Measurements from ENCODE around the gene ZDBF2. TPM values are rescaled to one million over a fixed set of nuclear protein-coding genes. Genes with fewer than 3 reads are reported as not detected.

Gene ZDBF2
- total RNA-seq, 1 experiment from 2014 or later, result 31.8 TPM

DNA sequence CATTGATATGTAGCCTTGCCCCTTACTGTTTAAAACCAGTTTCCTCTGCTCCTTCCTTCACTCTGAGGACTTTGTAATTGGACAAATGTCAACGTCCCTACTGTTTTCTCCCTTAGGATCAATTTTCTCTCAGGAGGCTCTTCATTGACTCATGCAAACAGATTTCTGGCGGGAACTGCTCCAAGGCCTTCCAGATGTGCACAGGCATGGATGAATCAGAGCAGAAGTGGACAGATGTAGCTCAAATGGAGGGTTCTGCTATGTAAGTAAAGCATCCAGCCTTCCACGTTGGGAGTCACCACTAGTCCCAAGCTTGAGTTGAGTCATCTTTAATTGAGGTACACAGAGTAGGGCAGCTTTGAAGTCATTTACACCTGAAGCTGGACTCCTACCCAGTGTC is 34.1 kb upstream of the ZDBF2 start:
- H2AFZ ChIP-seq (ENCODE audit: low read length), result no peak overlapping the region
- Mint-ChIP-seq H3K27ac (0 out of 7 replicates have a peak overlapping the region, but pooled peaks of 1 of the 3 experiments have one; percentile 9), H3K36me3 (ENCODE audit: insufficient read depth in 1 of 3, low read depth in 3 of 3) (peaks cover 0 to 23% (median 2%) of the 10 kb centered on the region in 3 experiments; a peak in 2 of 7 replicates), H3K4me3 (no peak overlapping the region), H3K27me3 (ENCODE audit: low read depth) (0 out of 2 replicates have a peak, but pooled peaks cover 2% of the 10 kb centered on the region), H3K9me3 (peaks cover 22 to 28% of the 10 kb centered on the region in 2 experiments), H3K4me1 (peaks cover 0 to 7% of the 10 kb centered on the region in 2 experiments; a peak in 1 of 4 replicates)
- no peaks in the 10 kb centered on the region for H3K4me1 ChIP-seq (ENCODE audit: insufficient read depth, low read length)
- H2BK12ac ChIP-seq (ENCODE audit: insufficient read length, low read depth, low read length), result no peak overlapping the region
- H3K14ac ChIP-seq (ENCODE audit: insufficient read depth, low read length), result no peak overlapping the region
- no peak for DNase-seq
- WGBS (ENCODE audit: extremely low coverage, insufficient read length, low lambda C conversion rate), result no CpG with 5 or more reads among the region's 3 CpGs
- no peaks in the 10 kb centered on the region for H3K27me3 ChIP-seq (ENCODE audit: insufficient read depth, low read length)
- H3K18ac ChIP-seq (ENCODE audit: insufficient read length, low read depth, low read length), result no peak overlapping the region
- H3K4me2 ChIP-seq (ENCODE audit: insufficient read depth, insufficient read length, low read length), result no peak overlapping the region
- no peaks in the 10 kb centered on the region for H3K9me3 ChIP-seq (ENCODE audit: control insufficient read depth, low read depth, low read length)
- H3K23me2 ChIP-seq (ENCODE audit: insufficient read length, low read depth, low read length, poor library complexity, severe bottlenecking), result no peaks in the 10 kb centered on the region
- no peaks in the 10 kb centered on the region for H3K79me1 ChIP-seq (ENCODE audit: insufficient read depth, low read depth, low read length, poor library complexity, severe bottlenecking)
- H3K9ac ChIP-seq (ENCODE audit: extremely low read depth, insufficient read length, low read length), result no peak overlapping the region
- no peaks in the 10 kb centered on the region for H4K20me1 ChIP-seq (ENCODE audit: control insufficient read depth, insufficient read depth, insufficient read length)
- no peak overlapping the region for H3K27ac ChIP-seq (ENCODE audit: insufficient read length, low read depth, low read length)
- no peak overlapping the region for H3K56ac ChIP-seq (ENCODE audit: insufficient read length, low read depth, low read length)
- no peak overlapping the region for H4K91ac ChIP-seq (ENCODE audit: insufficient read length, low read depth, low read length)
- no peak overlapping the region for H4K8ac ChIP-seq (replicated peaks; ENCODE audit: insufficient read length, low read depth, low read length)
- H2BK120ac ChIP-seq (ENCODE audit: low read depth, low read length, poor library complexity, severe bottlenecking), result no peak overlapping the region
- no peak overlapping the region for H3T11ph ChIP-seq (ENCODE audit: low read length)
- TF ChIP-seq, protein P1, sequence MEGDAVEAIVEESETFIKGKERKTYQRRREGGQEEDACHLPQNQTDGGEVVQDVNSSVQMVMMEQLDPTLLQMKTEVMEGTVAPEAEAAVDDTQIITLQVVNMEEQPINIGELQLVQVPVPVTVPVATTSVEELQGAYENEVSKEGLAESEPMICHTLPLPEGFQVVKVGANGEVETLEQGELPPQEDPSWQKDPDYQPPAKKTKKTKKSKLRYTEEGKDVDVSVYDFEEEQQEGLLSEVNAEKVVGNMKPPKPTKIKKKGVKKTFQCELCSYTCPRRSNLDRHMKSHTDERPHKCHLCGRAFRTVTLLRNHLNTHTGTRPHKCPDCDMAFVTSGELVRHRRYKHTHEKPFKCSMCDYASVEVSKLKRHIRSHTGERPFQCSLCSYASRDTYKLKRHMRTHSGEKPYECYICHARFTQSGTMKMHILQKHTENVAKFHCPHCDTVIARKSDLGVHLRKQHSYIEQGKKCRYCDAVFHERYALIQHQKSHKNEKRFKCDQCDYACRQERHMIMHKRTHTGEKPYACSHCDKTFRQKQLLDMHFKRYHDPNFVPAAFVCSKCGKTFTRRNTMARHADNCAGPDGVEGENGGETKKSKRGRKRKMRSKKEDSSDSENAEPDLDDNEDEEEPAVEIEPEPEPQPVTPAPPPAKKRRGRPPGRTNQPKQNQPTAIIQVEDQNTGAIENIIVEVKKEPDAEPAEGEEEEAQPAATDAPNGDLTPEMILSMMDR (conservative IDR thresholded peaks at IDR 0.05), result no peak
- no peak overlapping the region for H4K5ac ChIP-seq (ENCODE audit: insufficient read length, low read depth, low read length)
- H2BK20ac ChIP-seq (ENCODE audit: low read depth, low read length, poor library complexity, severe bottlenecking), result no peak overlapping the region
- no peak overlapping the region for H2BK15ac ChIP-seq (ENCODE audit: low read depth, low read length)
- H2BK5ac ChIP-seq (ENCODE audit: insufficient read length, low read length), result no peak overlapping the region
- no peaks in the 10 kb centered on the region for H3K79me2 ChIP-seq (ENCODE audit: insufficient read depth, low read length)
- H2AK5ac ChIP-seq (ENCODE audit: insufficient read length, low read length), result no peak overlapping the region
- no peak overlapping the region for H3K23ac ChIP-seq (ENCODE audit: insufficient read length, low read depth, low read length)
- H3K4ac ChIP-seq (ENCODE audit: low read depth, low read length), result no peak overlapping the region

All from H9 (cell line).